T-helper 2 cell treated with Interferon-gamma antibody and Interleukin-4, amounts not matched to agents 5 μg/mL and 100 μg/mL, for 36 hours (primary cell): ENCODE data around the gene RALGAPA1.
"Not testable (repeated sequence)": the region's sequence is repeated elsewhere in the genome, so short reads cannot be mapped to it uniquely, and the experiment has no call there.

Experiments
- DNase-seq: peaks from one replicate; pipeline ENCODE4 v3.0.0; 2021; ENCODE audit warnings: low spot score
- H3K27ac Mint-ChIP-seq: one replicate; pipeline ENCODE4 v1.8.0; 2021; ENCODE audit warnings: mild to moderate bottlenecking, mixed read lengths
- H3K27me3 Mint-ChIP-seq: one replicate; pipeline ENCODE4 v1.8.0; 2021; ENCODE audit warnings: low read depth, mixed read lengths
- H3K36me3 Mint-ChIP-seq: one replicate; pipeline ENCODE4 v1.8.0; 2021; ENCODE audit warnings: low read depth, mixed read lengths
- H3K4me1 Mint-ChIP-seq: one replicate; pipeline ENCODE4 v1.8.0; 2021; ENCODE audit warnings: low read depth, mixed read lengths
- H3K4me3 Mint-ChIP-seq: one replicate; pipeline ENCODE4 v1.8.0; 2022; ENCODE audit warnings: mild to moderate bottlenecking, moderate library complexity, mixed read lengths
- H3K9me3 Mint-ChIP-seq: one replicate; pipeline ENCODE4 v1.8.0; 2021; ENCODE audit warnings: mixed read lengths

The RALGAPA1 gene

DNA sequence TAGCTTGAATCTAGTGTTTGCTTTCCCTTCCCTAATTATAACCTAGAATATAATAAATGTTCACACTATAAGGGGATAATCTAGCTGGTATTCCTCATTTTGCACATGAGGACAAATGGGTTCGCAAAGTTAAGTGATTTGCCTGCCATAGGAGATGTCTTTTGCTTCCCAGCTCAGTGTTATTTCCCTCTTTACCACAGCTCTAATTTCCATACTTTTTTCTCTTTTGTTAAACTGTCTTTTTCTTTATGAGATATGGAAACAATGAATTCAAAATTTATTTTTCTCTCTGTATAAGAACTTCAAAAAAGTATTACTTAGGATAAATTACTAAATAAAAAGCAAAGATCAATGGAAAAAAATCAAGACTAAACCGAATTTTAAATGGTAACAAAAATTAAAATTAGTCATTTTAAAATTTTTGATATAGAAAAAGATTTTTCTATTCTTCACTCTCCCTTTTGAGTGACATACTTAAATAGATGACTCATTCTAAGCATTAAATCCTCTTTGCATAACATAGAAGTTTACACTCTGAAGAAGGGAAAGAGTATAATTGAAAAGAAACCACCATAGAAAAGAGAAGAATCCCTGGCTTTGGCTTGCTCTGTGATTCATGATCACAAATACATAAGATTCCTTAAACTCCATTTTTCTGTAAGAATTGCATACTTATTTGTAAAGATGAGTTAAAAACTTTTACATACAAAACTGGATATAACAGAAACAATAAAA, 177.9 kb downstream of the RALGAPA1 start:
- DNase-seq: no peak
- Mint-ChIP-seq H3K36me3 (peaks cover 5% of the 10 kb centered on the region), H3K9me3 (no peaks in the 10 kb centered on the region), H3K27ac (no peak overlapping the region), H3K27me3 (no peaks in the 10 kb centered on the region), H3K4me3 (no peak overlapping the region), H3K4me1 (peaks cover 1% of the 10 kb centered on the region)

- H3K27me3 Mint-ChIP-seq: no peaks in the 10 kb centered on the region
- peaks cover 5% of the 10 kb centered on the region for H3K36me3 Mint-ChIP-seq
- no peak overlapping the region for H3K4me3 Mint-ChIP-seq
- no peak for DNase-seq
- H3K27ac Mint-ChIP-seq: no peak overlapping the region
- H3K9me3 Mint-ChIP-seq: no peaks in the 10 kb centered on the region
- peaks cover 1% of the 10 kb centered on the region for H3K4me1 Mint-ChIP-seq
Measured at GRCh38 chr14:35628989-35629388, 180.1 kb downstream of the RALGAPA1 start.

- H3K36me3 Mint-ChIP-seq: peaks cover 12% of the 10 kb centered on the region
- H3K27ac Mint-ChIP-seq, H3K9me3 Mint-ChIP-seq, DNase-seq, H3K4me3 Mint-ChIP-seq, H3K27me3 Mint-ChIP-seq, H3K4me1 Mint-ChIP-seq: not testable (repeated sequence)
Measured at GRCh38 chr14:35626947-35627346, 182.1 kb downstream of the RALGAPA1 start.

DNA sequence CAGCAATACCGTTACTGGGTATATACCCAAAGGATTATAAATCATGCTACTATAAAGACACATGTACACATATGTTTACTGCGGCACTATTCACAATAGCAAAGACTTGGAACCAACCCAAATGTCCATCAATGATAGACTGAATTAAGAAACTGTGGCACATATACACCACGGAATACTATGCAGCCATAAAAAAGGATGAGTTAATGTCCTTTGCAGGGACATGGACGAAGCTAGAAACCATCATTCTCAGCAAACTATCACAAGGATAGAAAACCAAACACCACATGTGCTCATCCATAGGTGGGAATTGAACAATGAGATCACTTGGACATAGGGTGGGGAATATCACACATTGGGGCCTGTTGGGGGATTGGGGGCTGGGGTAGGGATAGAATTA, 187.1 kb downstream of the RALGAPA1 start:
- Mint-ChIP-seq H3K36me3 (peaks cover 27% of the 10 kb centered on the region), H3K9me3 (peaks cover 15% of the 10 kb centered on the region)
- not testable (repeated sequence) for DNase-seq, H3K27ac Mint-ChIP-seq, H3K4me1 Mint-ChIP-seq, H3K4me3 Mint-ChIP-seq, H3K27me3 Mint-ChIP-seq

GRCh38 chr14:35619998-35620397, 189.1 kb downstream of the RALGAPA1 start:
- H3K4me1 Mint-ChIP-seq, H3K4me3 Mint-ChIP-seq, H3K27me3 Mint-ChIP-seq, DNase-seq, H3K27ac Mint-ChIP-seq: not testable (repeated sequence)
- Mint-ChIP-seq H3K36me3 (peaks cover 27% of the 10 kb centered on the region), H3K9me3 (peaks cover 15% of the 10 kb centered on the region)

DNA sequence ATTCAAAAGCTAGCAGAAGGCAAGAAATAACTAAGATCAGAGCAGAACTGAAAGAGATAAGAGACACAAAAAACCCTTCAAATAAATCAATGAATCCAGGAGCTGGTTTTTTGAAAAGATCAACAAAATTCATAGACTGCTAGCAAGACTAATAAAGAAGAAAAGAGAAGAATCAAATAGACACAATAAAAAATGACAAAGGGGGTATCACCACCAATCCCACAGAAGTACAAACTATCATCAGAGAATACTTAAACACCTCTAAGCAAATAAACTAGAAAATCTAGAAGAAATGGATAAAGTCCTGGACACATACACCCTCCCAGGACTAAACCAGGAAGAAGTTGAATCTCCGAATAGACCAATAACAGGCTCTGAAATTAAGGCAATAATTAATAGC, 189.6 kb downstream of the RALGAPA1 start:
- not testable (repeated sequence) for H3K27ac Mint-ChIP-seq, DNase-seq, H3K4me1 Mint-ChIP-seq, H3K4me3 Mint-ChIP-seq, H3K27me3 Mint-ChIP-seq
- peaks cover 15% of the 10 kb centered on the region for H3K9me3 Mint-ChIP-seq
- H3K36me3 Mint-ChIP-seq: peaks cover 25% of the 10 kb centered on the region

GRCh38 chr14:35617500-35617899, 191.6 kb downstream of the RALGAPA1 start:
- Mint-ChIP-seq H3K9me3 (peaks cover 15% of the 10 kb centered on the region), H3K4me1 (no peaks in the 10 kb centered on the region), H3K4me3 (no peak overlapping the region), H3K27me3 (no peaks in the 10 kb centered on the region), H3K36me3 (peaks cover 20% of the 10 kb centered on the region), H3K27ac (no peak overlapping the region)
- no peak for DNase-seq

GRCh38 chr14:35607380-35607779, 201.7 kb downstream of the RALGAPA1 start:
- H3K4me3 Mint-ChIP-seq: no peak overlapping the region
- no peaks in the 10 kb centered on the region for H3K27me3 Mint-ChIP-seq
- no peak for DNase-seq
- H3K9me3 Mint-ChIP-seq: peaks cover 9% of the 10 kb centered on the region
- H3K36me3 Mint-ChIP-seq: peaks cover 32% of the 10 kb centered on the region
- H3K4me1 Mint-ChIP-seq: no peaks in the 10 kb centered on the region
- H3K27ac Mint-ChIP-seq: no peak overlapping the region

GRCh38 chr14:35600253-35600652, 208.8 kb downstream of the RALGAPA1 start:
- no peak for DNase-seq
- Mint-ChIP-seq H3K4me3 (no peak overlapping the region), H3K4me1 (no peaks in the 10 kb centered on the region), H3K27me3 (no peaks in the 10 kb centered on the region), H3K27ac (no peak overlapping the region), H3K9me3 (peaks cover 9% of the 10 kb centered on the region), H3K36me3 (peaks cover 21% of the 10 kb centered on the region)

- Mint-ChIP-seq H3K4me1 (no peaks in the 10 kb centered on the region), H3K27ac (no peak overlapping the region), H3K27me3 (no peaks in the 10 kb centered on the region), H3K36me3 (peaks cover 8% of the 10 kb centered on the region), H3K4me3 (no peak overlapping the region), H3K9me3 (no peaks in the 10 kb centered on the region)
- no peak for DNase-seq
Measured at GRCh38 chr14:35594616-35595015, 214.5 kb downstream of the RALGAPA1 start.

- H3K27ac Mint-ChIP-seq, H3K9me3 Mint-ChIP-seq, H3K4me3 Mint-ChIP-seq, H3K27me3 Mint-ChIP-seq, DNase-seq, H3K4me1 Mint-ChIP-seq: not testable (repeated sequence)
- peaks cover 11% of the 10 kb centered on the region for H3K36me3 Mint-ChIP-seq
Measured at GRCh38 chr14:35587373-35587772, 221.7 kb downstream of the RALGAPA1 start.

DNA sequence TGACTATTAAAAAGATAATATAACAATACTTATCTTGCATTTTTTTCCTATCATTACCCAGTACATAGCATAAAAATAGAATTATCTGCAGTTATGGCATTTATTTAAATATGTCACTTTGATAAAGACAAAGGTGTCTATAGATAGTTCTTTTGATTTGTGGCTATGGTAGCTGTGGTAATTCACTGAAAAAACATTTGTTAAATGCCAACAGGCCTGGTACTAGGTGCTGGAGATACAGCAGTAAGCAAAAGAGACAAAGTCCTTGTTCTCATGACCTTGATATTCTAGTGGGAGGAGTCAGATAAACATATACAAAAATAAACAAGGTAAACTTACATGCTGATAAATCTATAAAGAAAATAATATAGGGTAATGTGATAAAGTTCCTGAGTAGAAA, 230.5 kb downstream of the RALGAPA1 start:
- H3K27ac Mint-ChIP-seq: no peak overlapping the region
- H3K4me1 Mint-ChIP-seq: peaks cover 4% of the 10 kb centered on the region
- H3K9me3 Mint-ChIP-seq: no peaks in the 10 kb centered on the region
- no peak overlapping the region for H3K4me3 Mint-ChIP-seq
- H3K36me3 Mint-ChIP-seq: peaks cover 4% of the 10 kb centered on the region
- H3K27me3 Mint-ChIP-seq: no peaks in the 10 kb centered on the region
- no peak for DNase-seq

DNA sequence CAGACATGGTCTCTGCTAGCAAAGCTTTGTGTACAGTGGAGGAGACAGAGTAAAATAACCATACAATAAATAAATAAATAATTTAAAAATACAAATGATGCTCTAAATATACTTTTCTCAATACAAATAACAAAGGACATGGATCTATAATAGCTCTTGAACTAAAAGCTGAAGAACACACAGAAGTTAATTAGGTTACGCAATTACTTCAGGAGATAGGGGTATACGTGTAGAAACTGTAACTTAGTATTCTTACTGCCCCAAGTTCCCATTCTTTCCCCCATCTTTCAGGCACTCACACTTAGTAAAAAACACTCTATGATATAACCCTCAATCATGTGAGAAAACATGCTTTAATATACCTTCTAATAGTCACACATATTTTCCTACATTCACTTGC, 231.0 kb downstream of the RALGAPA1 start:
- no peak for DNase-seq
- peaks cover 2% of the 10 kb centered on the region for H3K36me3 Mint-ChIP-seq
- peaks cover 4% of the 10 kb centered on the region for H3K4me1 Mint-ChIP-seq
- H3K27ac Mint-ChIP-seq: no peak overlapping the region
- H3K27me3 Mint-ChIP-seq: no peaks in the 10 kb centered on the region
- no peaks in the 10 kb centered on the region for H3K9me3 Mint-ChIP-seq
- H3K4me3 Mint-ChIP-seq: no peak overlapping the region

DNA sequence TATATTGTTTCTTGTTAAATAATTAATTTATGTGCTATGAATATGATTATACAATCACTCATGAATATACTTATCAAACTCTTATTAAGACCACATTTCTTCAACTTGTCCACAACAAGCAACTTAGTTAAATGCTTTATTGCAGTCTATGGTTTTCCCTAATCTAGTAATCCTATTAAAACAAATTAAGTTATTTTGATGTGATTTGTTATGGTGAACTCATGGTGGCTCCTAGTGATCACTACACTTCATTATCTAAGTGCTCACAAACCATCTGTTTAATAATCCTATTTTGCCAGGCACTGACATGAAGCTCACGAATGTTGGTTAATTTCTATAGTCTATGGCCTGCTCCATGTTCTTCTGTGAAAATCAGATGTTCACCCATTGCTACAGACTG, 232.2 kb downstream of the RALGAPA1 start:
- peaks cover 4% of the 10 kb centered on the region for H3K4me1 Mint-ChIP-seq
- H3K9me3 Mint-ChIP-seq: no peaks in the 10 kb centered on the region
- H3K36me3 Mint-ChIP-seq: no peaks in the 10 kb centered on the region
- H3K27me3 Mint-ChIP-seq: no peaks in the 10 kb centered on the region
- H3K4me3 Mint-ChIP-seq: no peak overlapping the region
- H3K27ac Mint-ChIP-seq: no peak overlapping the region
- DNase-seq: no peak

- DNase-seq: no peak
- H3K4me3 Mint-ChIP-seq: no peak overlapping the region
- H3K27me3 Mint-ChIP-seq: no peaks in the 10 kb centered on the region
- H3K27ac Mint-ChIP-seq: no peak overlapping the region
- H3K4me1 Mint-ChIP-seq: peaks cover 4% of the 10 kb centered on the region
- no peaks in the 10 kb centered on the region for H3K9me3 Mint-ChIP-seq
- no peaks in the 10 kb centered on the region for H3K36me3 Mint-ChIP-seq
Measured at GRCh38 chr14:35576260-35576659, 232.8 kb downstream of the RALGAPA1 start.
